Dermis lymphatic vessel endothelial cell (primary cell): ENCODE measurements around the gene FBXO11. TPM values are rescaled to one million over a fixed set of nuclear protein-coding genes. Genes with fewer than 3 reads are reported as not detected.

Source experiments
- total RNA-seq: library from RNA; depleted of rRNA; stranded (reverse); fragments of >200 nt; gene quantifications from 2 replicates; pipeline ENCODE4 v1.2.1, GENCODE V29; 2014

Gene FBXO11
- 87.1 and 119 TPM in 2 replicates for total RNA-seq

GRCh38 chr2:47906157-47907038, at the start of gene FBXO11:
Gene FBXO11, minus strand, starts transcription at chr2:47906498. Its CDS starts 778 bp downstream, at chr2:47905720.

GRCh38 chr2:47782671-47783485, 123.4 kb downstream of the FBXO11 start, which contains the start of gene MSH6:
Gene MSH6, plus strand, starts transcription at chr2:47783145. Its CDS starts 89 bp downstream, at chr2:47783234.

Other genes with a start within 250 kb of the FBXO11 start
- 19.9 and 25.5 TPM in 2 replicates for gene MSH6, start 123.4 kb downstream of the FBXO11 start, total RNA-seq